GM19351 (cell line): ENCODE results near the gene CGB3.
"Not testable (repeated sequence)": the region's sequence is repeated elsewhere in the genome, so short reads cannot be mapped to it uniquely, and the experiment has no call there.

ENCODE experiments used
- ATAC-seq: cut with Tn5 transposase; IDR thresholded peaks from one replicate; pipeline ENCODE4 v1.9.1; 2021; ENCODE audit warnings: mild to moderate bottlenecking, moderate library complexity; ENCODE audit not compliant: unreplicated experiment

CGB3 gene

GRCh38 chr19:49024233-49024632 lies at the start of gene CGB3:
Gene CGB3 (minus strand): TSS chr19:49024333. CDS start chr19:49023971, 362 bp downstream.
- not testable (repeated sequence) for ATAC-seq

GRCh38 chr19:49071860-49072547 lies 47.9 kb upstream of the CGB3 start:
- no peak for ATAC-seq

- no peak for ATAC-seq
These were observed 46.3 kb upstream of the CGB3 start for GRCh38 chr19:49070416-49070815.

- no peak for ATAC-seq
These were observed 44.9 kb upstream of the CGB3 start for GRCh38 chr19:49069026-49069425.

GRCh38 chr19:49067554-49067953 lies 43.4 kb upstream of the CGB3 start:
- ATAC-seq: no peak

- ATAC-seq: no peak
These were observed 41.9 kb upstream of the CGB3 start for GRCh38 chr19:49065905-49066512.

- ATAC-seq: no peak
These were observed 40.9 kb upstream of the CGB3 start, which contains the start of gene NTF4 for GRCh38 chr19:49064768-49065611. Gene NTF4 (minus strand): TSS chr19:49064818. CDS start chr19:49061997, 2,821 bp downstream.

GRCh38 chr19:49064029-49064629 lies 40.0 kb upstream of the CGB3 start:
- ATAC-seq: no peak

- no peak for ATAC-seq
These were observed 37.3 kb upstream of the CGB3 start for GRCh38 chr19:49061445-49061844.

- no peak for ATAC-seq
These were observed 36.9 kb upstream of the CGB3 start for GRCh38 chr19:49061000-49061399.

GRCh38 chr19:49059053-49059452 lies 34.9 kb upstream of the CGB3 start:
- ATAC-seq: no peak

- no peak for ATAC-seq
These were observed 34.4 kb upstream of the CGB3 start for GRCh38 chr19:49058562-49058961.

- no peak for ATAC-seq
These were observed 33.6 kb upstream of the CGB3 start, which contains the start of gene CGB7 for GRCh38 chr19:49057636-49058234. Gene CGB7 (minus strand): TSS chr19:49057749. CDS start chr19:49055375, 2,374 bp downstream.

- ATAC-seq: not testable (repeated sequence)
These were observed 32.9 kb upstream of the CGB3 start for GRCh38 chr19:49056902-49057596.

GRCh38 chr19:49056101-49056901 lies 32.2 kb upstream of the CGB3 start:
- ATAC-seq: no peak

- not testable (repeated sequence) for ATAC-seq
These were observed 26.4 kb upstream of the CGB3 start for GRCh38 chr19:49050376-49051033.

GRCh38 chr19:49049834-49050233 lies 25.7 kb upstream of the CGB3 start:
- ATAC-seq: not testable (repeated sequence)

- ATAC-seq: not testable (repeated sequence)
These were observed 24.9 kb upstream of the CGB3 start, which contains the start of gene CGB8 for GRCh38 chr19:49049011-49049410. Gene CGB8 (minus strand): TSS chr19:49049111. CDS start chr19:49048739, 372 bp downstream.
